Left ventricle myocardium inferior (tissue), 1 donor: Measurements from ENCODE around the gene EPHB2. TPM values are rescaled to one million over a fixed set of nuclear protein-coding genes. Genes with fewer than 3 reads are reported as not detected.
A peak's percentile ranks its signal among the peaks of the same experiment; 100 is the strongest.

ENCODE experiments used
- DNase-seq: peaks from one replicate; pipeline ENCODE4 v3.0.0-alpha.2; 2020
- H3K27ac ChIP-seq: fragments of 200-600 bp; replicated peaks from 2 replicates; pipeline ENCODE4 v1.8.0; 2021
- H3K27me3 ChIP-seq: fragments of 200-600 bp; 2 replicates; pipeline ENCODE4 v1.8.0; 2021; ENCODE audit warnings: low read depth
- H3K36me3 ChIP-seq: fragments of 200-600 bp; 2 replicates; pipeline ENCODE4 v1.8.0; 2021
- H3K4me1 ChIP-seq: fragments of 200-600 bp; 2 replicates; pipeline ENCODE4 v1.8.0; 2021
- H3K4me3 ChIP-seq: fragments of 200-600 bp; 2 replicates; pipeline ENCODE4 v1.8.0; 2021; ENCODE audit warnings: mild to moderate bottlenecking, moderate library complexity
- H3K9me3 ChIP-seq: fragments of 200-600 bp; replicated peaks from 2 replicates; pipeline ENCODE4 v1.8.0; 2021
- CTCF ChIP-seq: fragments of 200-600 bp; IDR thresholded peaks from 2 replicates; pipeline ENCODE4 v1.8.0; 2021; ENCODE audit warnings: antibody characterized with exemption, mild to moderate bottlenecking, borderline replicate concordance
- intact Hi-C: fragments of 100-400 bp; cut with micrococcal nuclease; formaldehyde crosslinking; loops from one replicate; pipeline ENCODE4 v1.11.0; 2022
- total RNA-seq: library from RNA; stranded (reverse); fragmentation: NEBNext Ultra II Directional; extraction: Animal tissue kit (Norgen Biotek cat#: 25700); gene quantifications from one replicate; pipeline ENCODE4 v1.2.1, GENCODE V29; 2021
- donor health status: DM: no; HTN: yes; CAD: no; lungs with severe emphysema.

EPHB2 gene
- total RNA-seq, 1 donor from 2014 or later: 2.0 TPM

GRCh38 chr1:22951796-22952195, 241.2 kb downstream of the EPHB2 start:
- intact Hi-C loops: no loop called here
- DNase-seq: no peak
- peaks cover 92% of the 10 kb centered on the region for H3K27me3 ChIP-seq
- no peaks in the 10 kb centered on the region for H3K36me3 ChIP-seq
- no peaks in the 10 kb centered on the region for H3K9me3 ChIP-seq
- H3K4me1 ChIP-seq: no peaks in the 10 kb centered on the region
- H3K27ac ChIP-seq: no peak overlapping the region
- H3K4me3 ChIP-seq: no peak overlapping the region
- TF ChIP-seq CTCF: no peak

GRCh38 chr1:22952694-22953056, 242.0 kb downstream of the EPHB2 start:
- no peak for DNase-seq
- H3K27me3 ChIP-seq: peaks cover 85% of the 10 kb centered on the region
- no peak for TF ChIP-seq CTCF

GRCh38 chr1:22953057-22953739, 242.6 kb downstream of the EPHB2 start:
- DNase-seq: no peak
- peak overlapping the region; percentile 43 for H3K4me3 ChIP-seq
- H3K27me3 ChIP-seq: peaks cover 85% of the 10 kb centered on the region
- H3K36me3 ChIP-seq: no peaks in the 10 kb centered on the region
- no peak for TF ChIP-seq CTCF
- no peaks in the 10 kb centered on the region for H3K9me3 ChIP-seq
- intact Hi-C loops: no loop called here
- H3K27ac ChIP-seq: no peak overlapping the region
- no peaks in the 10 kb centered on the region for H3K4me1 ChIP-seq

More at GRCh38 chr1:22952694-22953056, 242.0 kb downstream of the EPHB2 start:
- H3K9me3 ChIP-seq: no peaks in the 10 kb centered on the region
- no peak overlapping the region for H3K27ac ChIP-seq
- H3K4me3 ChIP-seq: no peak overlapping the region
- H3K36me3 ChIP-seq: no peaks in the 10 kb centered on the region
- H3K4me1 ChIP-seq: no peaks in the 10 kb centered on the region
- intact Hi-C loops: no loop called here

- no peak for DNase-seq
- TF ChIP-seq CTCF: no peak
- no peaks in the 10 kb centered on the region for H3K4me1 ChIP-seq
- H3K27me3 ChIP-seq: peaks cover 88% of the 10 kb centered on the region
- peak overlapping the region; percentile 43 for H3K4me3 ChIP-seq
- H3K9me3 ChIP-seq: no peaks in the 10 kb centered on the region
- no peak overlapping the region for H3K27ac ChIP-seq
- no peaks in the 10 kb centered on the region for H3K36me3 ChIP-seq
- intact Hi-C loops: no loop called here
These were observed 243.1 kb downstream of the EPHB2 start for GRCh38 chr1:22953740-22954141.

GRCh38 chr1:22955146-22955545, 244.5 kb downstream of the EPHB2 start:
- Histone ChIP-seq H3K36me3 (no peaks in the 10 kb centered on the region), H3K27ac (no peak overlapping the region), H3K4me1 (no peaks in the 10 kb centered on the region), H3K9me3 (no peaks in the 10 kb centered on the region), H3K4me3 (no peak overlapping the region), H3K27me3 (peaks cover 87% of the 10 kb centered on the region)
- TF ChIP-seq CTCF: no peak
- no peak for DNase-seq
- intact Hi-C loops: no loop called here

- Histone ChIP-seq H3K27ac (no peak overlapping the region), H3K9me3 (no peaks in the 10 kb centered on the region), H3K4me1 (no peaks in the 10 kb centered on the region), H3K4me3 (no peak overlapping the region), H3K27me3 (peaks cover 69% of the 10 kb centered on the region), H3K36me3 (no peaks in the 10 kb centered on the region)
- intact Hi-C loops: no loop called here
- TF ChIP-seq CTCF: no peak
- no peak for DNase-seq
These were observed 246.4 kb downstream of the EPHB2 start for GRCh38 chr1:22957066-22957465.
